SJCRH30 (cell line): ENCODE measurements around the gene MECR. TPM values are rescaled to one million over a fixed set of nuclear protein-coding genes. Genes with fewer than 3 reads are reported as not detected.

Experiments
- total RNA-seq: library from RNA; depleted of rRNA; stranded (reverse); fragments of >200 nt; shearing (Covaris generic); gene quantifications from 2 replicates; pipeline ENCODE4 v1.2.3, GENCODE V29; 2014; rRNA removed

Gene MECR
- total RNA-seq, 1 experiment from 2014 or later, result 25.4 TPM

Other genes starting within 250 kb of the MECR start
- gene TMEM200B, start 107.0 kb downstream of the MECR start, total RNA-seq, result 1.0 and 1.3 TPM in 2 replicates
- 93.6 and 102 TPM in 2 replicates for gene SRSF4, start 49.0 kb downstream of the MECR start, total RNA-seq
- 12.3 and 16.3 TPM in 2 replicates for gene PTPRU, start 5.6 kb upstream of the MECR start, total RNA-seq